NOMO-1 treated with dmso at 0.1 percent for 144 hours (cell line): ENCODE results near the gene SAA1.

Source experiments
- DNase-seq: peaks from one replicate; lab custom pipeline; 2025; ENCODE audit not compliant: unreplicated experiment; lab: John Stamatoyannopoulos, UW

The SAA1 gene

GRCh38 chr11:18308242-18308641 lies 42.2 kb downstream of the SAA1 start:
- no peak for DNase-seq

GRCh38 chr11:18309691-18310090 lies 43.6 kb downstream of the SAA1 start:
- no peak for DNase-seq

- DNase-seq: peak; percentile 76
Observed at GRCh38 chr11:18310800-18311340, 44.8 kb downstream of the SAA1 start.

- no peak for DNase-seq
Observed at GRCh38 chr11:18312012-18312411, 45.9 kb downstream of the SAA1 start.

GRCh38 chr11:18312663-18313420 lies 46.8 kb downstream of the SAA1 start:
- DNase-seq: no peak

GRCh38 chr11:18313965-18314763 lies 48.1 kb downstream of the SAA1 start:
- no peak for DNase-seq

- DNase-seq: no peak
Observed at GRCh38 chr11:18314784-18315523, 48.9 kb downstream of the SAA1 start.

GRCh38 chr11:18315893-18316292 lies 49.8 kb downstream of the SAA1 start:
- no peak for DNase-seq

- DNase-seq: no peak
Observed at GRCh38 chr11:18317551-18317950, 51.5 kb downstream of the SAA1 start.
